Hepatic stellate cell (primary cell): Measurements from ENCODE around the gene GTF2H2C.
"Not testable (repeated sequence)": the region's sequence is repeated elsewhere in the genome, so short reads cannot be mapped to it uniquely, and the experiment has no call there.

Experiments
- DNase-seq: peaks from one replicate; pipeline ENCODE4 v3.0.0; 2011; ENCODE audit warnings: low spot score

The GTF2H2C gene

DNA sequence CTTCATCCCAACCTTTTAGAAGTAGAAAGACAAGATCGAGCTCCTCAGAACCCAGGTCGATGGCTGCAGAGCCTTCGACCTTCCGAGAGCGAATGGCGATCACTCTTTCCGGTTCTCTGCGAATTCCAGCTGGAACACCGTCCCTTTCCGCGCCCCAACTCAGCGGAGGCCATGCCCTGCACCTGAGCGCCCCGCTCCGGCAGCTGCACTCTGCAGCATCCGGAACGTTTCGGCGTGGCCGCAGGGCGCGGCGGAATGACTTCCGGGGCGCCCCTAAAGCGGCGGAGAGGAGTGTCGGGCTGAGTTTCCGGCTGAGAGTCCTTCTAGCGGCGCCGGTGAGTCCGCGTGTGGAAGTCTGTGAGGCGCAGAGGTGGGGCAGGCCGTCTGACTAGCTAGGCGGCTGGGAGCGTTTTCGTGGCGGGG, at the start of gene GTF2H2C:
Gene GTF2H2C, plus strand, starts transcription at position 284 of the 423 bp plus-strand sequence. CDS start 4,942 bp downstream, outside the sequence.
- DNase-seq: not testable (repeated sequence)

DNA sequence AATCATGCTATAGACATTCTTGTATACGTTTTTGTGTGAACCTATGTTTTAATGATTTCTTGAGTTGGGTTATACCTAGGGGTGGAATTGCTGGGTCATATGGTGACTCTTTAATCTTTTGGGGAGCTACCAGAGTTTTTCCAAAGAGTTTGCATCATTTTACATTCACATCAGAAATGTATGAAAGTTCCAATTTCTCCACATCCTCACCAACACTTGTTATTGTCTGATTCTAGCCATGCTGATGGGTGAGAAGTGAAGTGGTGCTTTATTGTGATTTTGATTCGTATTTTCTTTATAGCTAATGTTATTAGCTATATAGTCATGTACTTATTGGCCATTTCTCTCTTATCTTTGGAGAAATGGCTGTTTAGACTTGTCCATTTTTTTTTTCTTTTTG, 49.3 kb upstream of the GTF2H2C start:
- DNase-seq: no peak

DNA sequence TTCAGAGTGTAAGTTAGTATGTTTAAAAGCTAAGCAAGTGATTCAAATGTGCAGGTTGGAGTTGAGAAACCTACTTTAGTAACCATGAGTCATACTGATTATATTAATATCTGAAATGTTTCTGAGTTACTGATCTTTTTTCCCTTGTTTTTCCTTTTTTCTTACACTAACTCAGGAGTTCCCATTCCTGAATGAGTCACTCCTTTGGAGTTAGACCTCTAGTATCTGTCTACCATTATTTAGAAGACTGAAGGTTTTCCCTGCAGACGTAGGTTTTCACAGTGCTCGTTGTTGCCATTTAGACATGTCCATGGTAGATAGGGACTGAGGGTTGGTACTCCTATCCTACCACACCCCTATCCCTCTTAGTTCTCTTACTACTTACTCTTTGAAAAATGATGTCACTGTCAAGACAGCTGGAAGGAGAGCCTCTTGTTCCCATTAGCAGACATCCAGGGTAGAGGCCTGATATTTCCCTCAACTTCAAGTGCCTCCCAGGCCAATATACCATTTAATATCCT, 47.2 kb upstream of the GTF2H2C start:
- DNase-seq: peak; percentile 46

DNA sequence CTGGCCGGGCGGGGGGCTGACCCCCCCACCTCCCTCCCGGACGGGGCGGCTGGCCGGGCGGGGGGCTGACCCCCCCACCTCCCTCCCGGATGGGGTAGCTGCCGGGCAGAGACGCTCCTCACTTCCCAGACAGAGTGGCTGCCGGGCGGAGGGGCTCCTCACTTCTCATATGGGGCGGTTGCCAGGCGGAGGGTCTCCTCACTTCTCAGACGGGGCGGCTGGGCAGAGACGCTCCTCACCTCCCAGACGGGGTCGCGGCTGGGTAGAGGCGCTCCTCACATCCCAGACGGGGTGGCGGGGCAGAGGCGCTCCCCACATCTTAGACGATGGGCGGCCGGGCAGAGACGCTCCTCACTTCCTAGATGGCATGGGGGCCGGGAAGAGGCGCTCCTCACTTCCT, 44.4 kb upstream of the GTF2H2C start:
- DNase-seq: not testable (repeated sequence)

GRCh38 chr5:69516769-69517168, 43.2 kb upstream of the GTF2H2C start:
- DNase-seq: no peak

GRCh38 chr5:69517763-69518212, 42.2 kb upstream of the GTF2H2C start:
- peak; percentile 19 for DNase-seq

- DNase-seq: no peak
These were observed 40.7 kb upstream of the GTF2H2C start for GRCh38 chr5:69519285-69519684.

GRCh38 chr5:69522035-69522434, 38.0 kb upstream of the GTF2H2C start:
- no peak for DNase-seq

DNA sequence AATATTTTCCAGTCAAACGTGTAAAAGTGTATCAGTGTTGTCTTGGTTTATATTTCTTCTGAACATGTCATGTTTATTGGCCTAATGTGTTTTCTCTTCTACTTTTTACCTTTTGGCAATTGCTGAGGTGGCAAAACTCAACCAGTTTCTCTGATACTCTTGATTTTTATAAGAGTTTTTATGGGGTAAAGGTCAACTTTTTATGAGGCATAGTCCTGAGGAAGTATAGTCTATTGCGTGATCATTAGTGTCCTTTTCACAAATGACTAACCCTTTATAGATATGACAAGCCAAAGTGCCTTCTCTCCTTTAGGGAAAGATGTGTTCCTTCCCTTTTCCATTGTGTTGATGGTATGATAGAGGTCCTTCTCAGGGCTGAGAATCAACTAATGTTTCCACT, 34.5 kb upstream of the GTF2H2C start:
- DNase-seq: no peak

- no peak for DNase-seq
These were observed 33.3 kb upstream of the GTF2H2C start for GRCh38 chr5:69526660-69527059.

DNA sequence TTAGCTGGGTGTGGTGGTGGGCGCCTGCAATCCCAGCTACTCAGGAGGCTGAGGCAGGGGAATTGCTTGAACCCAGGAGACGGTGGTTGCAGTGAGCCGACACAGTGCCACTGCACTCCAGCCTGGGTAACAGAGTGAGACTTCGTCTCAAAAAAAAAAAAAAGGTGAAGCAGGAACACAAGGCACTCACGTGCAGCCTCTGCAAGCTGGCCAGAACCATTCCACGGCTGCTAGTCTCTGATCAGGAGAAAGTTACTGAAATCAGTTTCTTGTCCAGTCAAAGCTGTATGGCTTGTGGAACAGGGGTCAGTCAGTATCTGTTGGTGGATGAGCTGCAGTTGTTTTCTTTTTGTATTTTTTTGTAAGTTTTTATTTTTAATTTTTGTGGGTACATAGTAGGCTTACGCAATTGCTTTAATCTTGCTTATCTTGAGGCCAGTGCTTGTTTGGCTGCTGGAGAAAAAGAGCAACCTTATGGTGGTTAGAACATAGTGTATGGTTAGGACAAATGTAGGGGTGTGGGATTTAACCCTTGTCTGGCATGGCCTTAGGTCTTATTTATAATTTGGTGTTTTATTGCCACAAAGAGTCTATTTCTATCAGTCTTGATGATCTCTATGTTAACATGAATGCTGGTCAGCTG, 32.7 kb upstream of the GTF2H2C start:
- no peak for DNase-seq

- no peak for DNase-seq
These were observed 32.0 kb upstream of the GTF2H2C start for GRCh38 chr5:69528035-69528434.

- DNase-seq: no peak
These were observed 31.4 kb upstream of the GTF2H2C start for GRCh38 chr5:69528609-69529008.

- DNase-seq: no peak
These were observed 29.2 kb upstream of the GTF2H2C start for GRCh38 chr5:69530561-69531405.

DNA sequence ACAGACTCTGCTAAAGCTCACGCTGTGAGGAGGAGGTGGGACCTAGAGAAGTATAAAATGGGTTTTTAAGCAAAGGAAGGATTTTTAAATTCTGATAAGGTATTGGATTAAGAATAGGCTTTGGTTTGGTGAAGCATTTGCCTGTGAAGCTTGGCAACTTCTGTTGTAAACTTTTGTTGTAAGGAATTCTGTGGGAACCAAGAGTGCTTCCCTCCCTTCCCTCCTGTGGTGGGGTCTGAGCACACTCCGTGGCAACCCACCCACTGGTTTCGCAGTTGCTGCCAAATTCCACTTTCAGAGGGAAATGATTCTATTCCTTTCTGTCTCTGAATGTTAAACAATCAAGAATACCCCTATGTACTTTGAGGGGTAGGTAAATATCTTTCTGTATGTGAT, 28.6 kb upstream of the GTF2H2C start:
- no peak for DNase-seq

GRCh38 chr5:69537911-69538310, 22.1 kb upstream of the GTF2H2C start:
- not testable (repeated sequence) for DNase-seq

DNA sequence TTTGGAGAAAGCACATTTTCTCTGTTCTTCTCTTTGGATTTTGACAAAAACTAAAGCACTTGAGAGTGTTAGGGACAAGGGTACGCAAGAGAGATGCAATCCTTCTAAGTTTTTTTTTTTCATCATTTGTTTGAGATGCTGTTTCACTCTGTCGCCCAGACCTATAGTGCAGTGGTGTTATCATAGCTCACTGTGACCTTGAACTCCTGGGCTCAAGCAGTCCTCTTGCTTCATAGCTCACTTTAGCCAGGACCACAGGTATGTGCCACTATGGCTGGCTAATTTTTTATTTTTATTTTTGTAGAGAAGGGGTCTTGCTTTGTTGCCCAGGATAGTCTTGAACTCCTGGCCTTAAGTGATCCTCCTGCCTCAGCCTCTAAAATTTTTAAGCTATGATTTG, 21.3 kb upstream of the GTF2H2C start:
- not testable (repeated sequence) for DNase-seq

DNA sequence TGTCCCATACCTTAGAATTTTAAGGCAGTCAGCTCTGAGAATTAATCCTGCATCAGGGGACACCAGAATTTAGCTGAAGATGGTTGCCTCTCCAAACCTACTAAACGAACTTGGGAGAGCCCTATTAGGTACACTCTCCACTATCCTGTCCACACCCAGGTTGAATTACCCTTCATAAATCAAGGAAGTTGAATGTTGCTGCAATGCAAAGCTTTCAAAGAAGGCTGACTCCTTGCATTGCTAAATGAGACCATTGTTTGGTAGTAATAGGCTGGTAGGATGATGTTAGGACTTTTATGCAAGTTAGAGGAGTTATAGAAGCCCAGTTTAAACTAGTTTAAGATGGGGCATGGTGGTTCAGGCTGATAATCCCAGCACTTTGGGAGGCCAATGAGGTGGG, 18.6 kb upstream of the GTF2H2C start:
- not testable (repeated sequence) for DNase-seq

- not testable (repeated sequence) for DNase-seq
These were observed 17.0 kb upstream of the GTF2H2C start for GRCh38 chr5:69542838-69543618.

GRCh38 chr5:69544602-69545001, 15.4 kb upstream of the GTF2H2C start:
- DNase-seq: not testable (repeated sequence)

- DNase-seq: not testable (repeated sequence)
These were observed 818 bp downstream of the GTF2H2C start for GRCh38 chr5:69560587-69561431.
